ENCODE data around the gene ZNF699. TPM values are rescaled to one million over a fixed set of nuclear protein-coding genes. Genes with fewer than 3 reads are reported as not detected.

Gene ZNF699
- total and polyA plus RNA-seq, 12 donors = 0.97 to 10.4 (median 6.1) TPM

GRCh38 chr19:9251236-9251635, 58.4 kb downstream of the ZNF699 start:
- no peaks in the 10 kb centered on the region for H3K4me1 ChIP-seq (replicated peaks in 1 of 2)
- no peaks in the 10 kb centered on the region for H3K9me3 ChIP-seq (replicated peaks in 1 of 3)
- WGBS, 4 donors = 69 to 77% (median 72%) methylated on average over 5 of the region's 5 CpGs
- no peaks in the 10 kb centered on the region for H3K27me3 ChIP-seq
- no peak for TF ChIP-seq CTCF (IDR thresholded peaks at IDR 0.05)
- no peak for TF ChIP-seq POLR2A (IDR thresholded peaks at IDR 0.05)
- H3K4me3 ChIP-seq = no peak overlapping the region
- intact Hi-C loops (cut with DNase I) = no loop called here
- H3K36me3 ChIP-seq (replicated peaks in 1 of 2) = no peaks in the 10 kb centered on the region
- DNase-seq = no peak
- H3K27ac ChIP-seq = no peak overlapping the region

GRCh38 chr19:9250630-9251029, 59.0 kb downstream of the ZNF699 start, which contains the start of gene OR7E24:
Gene OR7E24 (plus strand): TSS chr19:9250930. CDS start chr19:9251044, 114 bp downstream.
- no peaks in the 10 kb centered on the region for H3K4me1 ChIP-seq (replicated peaks in 1 of 2)
- H3K36me3 ChIP-seq (replicated peaks in 1 of 2) = no peaks in the 10 kb centered on the region
- no peak within 1 kb of the TSS for H3K4me3 ChIP-seq
- H3K9me3 ChIP-seq (replicated peaks in 1 of 3) = no peaks in the 10 kb centered on the region
- TF ChIP-seq POLR2A (IDR thresholded peaks at IDR 0.05) (no peak), CTCF (IDR thresholded peaks at IDR 0.05) (no peak)
- DNase-seq = no peak
- intact Hi-C loops (cut with DNase I) = no loop called here
- WGBS, 4 donors = 67 to 93% (median 71%) methylated on average over 1 of the region's 1 CpG
- no peaks in the 10 kb centered on the region for H3K27me3 ChIP-seq
- H3K27ac ChIP-seq = no peak within 1 kb of the TSS

Other genes starting within 250 kb of the ZNF699 start
- not detected for gene OR1M1, start 222.8 kb downstream of the ZNF699 start, total RNA-seq
- gene OR1M1, start 222.8 kb downstream of the ZNF699 start, polyA plus RNA-seq = not detected
- not detected for gene OR7G2, start 202.4 kb downstream of the ZNF699 start, total RNA-seq
- not detected for gene OR7G2, start 202.4 kb downstream of the ZNF699 start, polyA plus RNA-seq
- gene OR7G1, start 194.1 kb downstream of the ZNF699 start, total RNA-seq = not detected
- not detected for gene OR7G1, start 194.1 kb downstream of the ZNF699 start, polyA plus RNA-seq
- gene OR7G3, start 182.9 kb downstream of the ZNF699 start, total RNA-seq = not detected
- gene OR7G3, start 182.9 kb downstream of the ZNF699 start, polyA plus RNA-seq = not detected
- gene ZNF317, start 169.4 kb downstream of the ZNF699 start, total RNA-seq = 10 to 100 TPM; 18.3 to 32.9 (median 28.0) TPM
- gene ZNF317, start 169.4 kb downstream of the ZNF699 start, polyA plus RNA-seq = 10 to 100 TPM; 27.3 to 69.7 (median 46.0) TPM
- gene OR7D2, start 130.9 kb downstream of the ZNF699 start, total RNA-seq = under 1 TPM in 5 of 9 donors, not detected in 4; 0.06 to 0.14 (median 0.07) TPM
- under 1 TPM; 0.07 to 0.15 (median 0.08) TPM for gene OR7D2, start 130.9 kb downstream of the ZNF699 start, polyA plus RNA-seq
- gene OR7D4, start 90.2 kb downstream of the ZNF699 start, total RNA-seq = not detected
- not detected for gene OR7D4, start 90.2 kb downstream of the ZNF699 start, polyA plus RNA-seq
- gene OR7E24, start 58.9 kb downstream of the ZNF699 start, total RNA-seq = not detected
- gene OR7E24, start 58.9 kb downstream of the ZNF699 start, polyA plus RNA-seq = not detected
- gene ZNF559, start 14.3 kb upstream of the ZNF699 start, total RNA-seq = 10 to 100 TPM in 8 of 9 donors, 1 to 10 TPM in 1; 6.5 to 39.4 (median 21.2) TPM
- gene ZNF559, start 14.3 kb upstream of the ZNF699 start, polyA plus RNA-seq = 10 to 100 TPM; 18.4 to 69.4 (median 26.1) TPM
- 10 to 100 TPM in 1 of 9 donors, 1 to 10 TPM in 8; 1.7 to 35.8 (median 3.4) TPM for gene ZNF177, start 53.2 kb upstream of the ZNF699 start, total RNA-seq
- gene ZNF177, start 53.2 kb upstream of the ZNF699 start, polyA plus RNA-seq = 1 to 10 TPM; 6.1 to 7.6 (median 7.1) TPM
- 10 to 100 TPM in 8 of 9 donors, 1 to 10 TPM in 1; 7.5 to 27.2 (median 19.1) TPM for gene ZNF266, start 125.7 kb upstream of the ZNF699 start, total RNA-seq
- 10 to 100 TPM; 10.5 to 51.7 (median 48.1) TPM for gene ZNF266, start 125.7 kb upstream of the ZNF699 start, polyA plus RNA-seq
- under 1 TPM in 1 of 9 donors, not detected in 8; 0.06 TPM for gene ZNF560, start 188.8 kb upstream of the ZNF699 start, total RNA-seq
- gene ZNF560, start 188.8 kb upstream of the ZNF699 start, polyA plus RNA-seq = under 1 TPM in 1 of 3 donors, not detected in 2; 0.17 TPM
- gene ZNF426, start 228.8 kb upstream of the ZNF699 start, total RNA-seq = 10 to 100 TPM; 10.6 to 24.8 (median 15.9) TPM
- gene ZNF426, start 228.8 kb upstream of the ZNF699 start, polyA plus RNA-seq = 1 to 10 TPM; 2.3 to 7.2 (median 3.1) TPM